DMS79 (cell line): ENCODE data around the gene SEL1L.
"Not testable (repeated sequence)": the region's sequence is repeated elsewhere in the genome, so short reads cannot be mapped to it uniquely, and the experiment has no call there.

Experiments used
- DNase-seq: peaks from one replicate; lab custom pipeline; 2025; lab: John Stamatoyannopoulos, UW

SEL1L gene

DNA sequence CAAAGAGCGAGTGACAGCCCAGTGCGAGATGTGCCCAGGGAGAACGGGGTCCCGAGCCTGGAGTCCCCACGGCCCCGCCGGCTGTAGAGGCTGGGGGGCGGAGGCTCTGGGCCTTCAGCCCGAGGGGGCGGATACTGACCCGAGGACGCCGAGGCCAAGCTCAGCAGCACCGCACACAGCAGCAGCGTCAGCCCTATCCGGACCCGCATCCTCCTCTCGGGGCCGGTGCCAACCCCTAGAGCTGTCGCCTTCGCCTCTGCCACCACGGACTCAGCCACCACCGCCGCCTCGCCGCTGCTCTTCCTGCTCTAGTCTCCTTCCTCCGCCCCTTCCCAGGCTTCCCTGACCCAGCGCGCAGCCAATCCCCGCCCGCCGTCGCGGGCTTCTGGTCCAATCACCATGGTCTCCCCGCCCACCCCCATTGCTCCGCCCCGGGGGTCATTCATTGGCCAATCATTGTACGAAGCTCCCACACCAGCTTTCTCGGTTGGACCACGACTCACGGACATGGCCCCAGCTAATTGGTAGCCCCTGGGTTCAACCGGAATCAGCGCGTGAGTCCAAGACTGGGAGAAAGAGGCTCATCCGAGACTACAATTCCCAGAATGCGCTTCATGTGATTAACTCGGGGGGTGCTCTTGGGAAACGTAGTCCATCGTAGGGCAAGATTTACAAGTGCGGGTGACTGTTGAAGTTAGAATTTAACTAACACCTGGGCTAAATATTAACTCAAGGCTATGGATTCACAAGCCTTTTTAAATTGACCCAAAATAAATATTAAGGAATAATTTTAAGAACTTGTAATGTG is at the start of gene SEL1L:
Gene SEL1L, minus strand, starts transcription at position 318 of the 808 bp plus-strand sequence. Its CDS starts 109 bp downstream, at position 209.
- DNase-seq, result peak; percentile 100

GRCh38 chr14:81582420-81582819 is 48.8 kb upstream of the SEL1L start:
- no peak for DNase-seq

DNA sequence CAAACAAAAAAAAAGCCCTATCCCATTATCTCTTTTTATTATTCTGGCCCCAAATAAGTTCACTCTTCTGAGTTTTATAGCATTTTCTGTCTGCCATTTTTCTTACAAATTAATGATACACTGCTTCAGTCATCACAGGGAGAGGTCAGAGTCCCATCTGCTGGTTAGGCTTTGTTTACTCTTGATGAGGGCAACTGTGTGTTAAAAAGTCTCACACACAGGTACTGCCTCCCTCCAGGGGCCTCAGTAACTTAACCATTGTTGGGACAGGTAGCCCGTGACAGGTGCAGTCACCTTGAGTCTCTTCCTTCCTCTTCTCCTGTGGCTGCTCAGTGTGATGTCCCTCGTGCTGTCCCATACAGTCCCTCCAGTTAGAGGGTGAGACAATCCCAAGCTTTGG is 45.5 kb upstream of the SEL1L start:
- no peak for DNase-seq

GRCh38 chr14:81571437-81571836 is 37.8 kb upstream of the SEL1L start:
- no peak for DNase-seq

DNA sequence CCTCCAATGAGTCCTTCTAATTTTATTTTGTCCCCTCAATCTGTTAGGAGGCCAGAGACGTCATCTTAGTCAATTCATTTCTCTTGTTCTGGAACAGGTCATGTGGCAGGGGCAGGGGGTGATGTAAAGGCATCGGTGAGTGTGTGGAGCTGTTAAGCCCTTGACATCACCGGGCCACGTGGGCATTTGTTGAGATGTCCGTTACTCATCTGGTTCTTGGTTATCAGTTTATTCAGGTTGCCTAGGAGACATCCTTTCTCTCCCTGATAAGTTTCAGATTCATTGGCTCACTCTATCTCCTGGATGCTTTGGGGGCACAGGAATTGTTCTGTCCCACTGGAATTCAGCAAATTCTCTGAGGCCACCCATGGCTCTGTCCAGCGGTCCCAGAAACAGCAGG is 33.6 kb upstream of the SEL1L start:
- DNase-seq, result no peak

- no peak for DNase-seq
Measured at GRCh38 chr14:81565441-81566290, 32.0 kb upstream of the SEL1L start.

GRCh38 chr14:81562818-81563217 is 29.2 kb upstream of the SEL1L start:
- DNase-seq, result no peak

- DNase-seq, result no peak
Measured at GRCh38 chr14:81561084-81561775, 27.6 kb upstream of the SEL1L start.

- no peak for DNase-seq
Measured at GRCh38 chr14:81559385-81559784, 25.7 kb upstream of the SEL1L start.

- DNase-seq, result no peak
Measured at GRCh38 chr14:81557146-81557545, 23.5 kb upstream of the SEL1L start.

- no peak for DNase-seq
Measured at GRCh38 chr14:81555684-81556083, 22.0 kb upstream of the SEL1L start.

GRCh38 chr14:81555051-81555450 is 21.4 kb upstream of the SEL1L start:
- DNase-seq, result peak; percentile 88

- no peak for DNase-seq
Measured at GRCh38 chr14:81551471-81551870, 17.8 kb upstream of the SEL1L start.

GRCh38 chr14:81550001-81550637 is 16.5 kb upstream of the SEL1L start:
- peak; percentile 97 for DNase-seq

DNA sequence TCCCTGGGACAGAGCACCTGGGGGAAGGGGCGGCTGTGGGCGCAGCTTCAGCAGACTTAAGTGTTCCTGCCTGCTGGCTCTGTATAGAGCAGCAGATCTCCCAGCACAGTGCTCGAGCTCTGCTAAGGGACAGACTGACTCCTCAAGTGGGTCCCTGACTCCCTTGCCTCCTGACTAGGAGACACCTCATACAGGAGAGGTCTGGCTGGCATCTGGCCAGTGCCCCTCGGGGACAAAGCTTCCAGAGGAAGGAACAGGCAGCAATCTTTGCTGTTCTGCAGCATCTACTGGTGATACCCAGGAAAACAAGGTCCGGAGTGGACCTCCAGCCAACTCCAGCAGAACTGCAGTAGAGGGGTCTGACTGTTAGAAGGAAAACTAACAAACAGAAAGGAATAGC is 7.6 kb upstream of the SEL1L start:
- not testable (repeated sequence) for DNase-seq

DNA sequence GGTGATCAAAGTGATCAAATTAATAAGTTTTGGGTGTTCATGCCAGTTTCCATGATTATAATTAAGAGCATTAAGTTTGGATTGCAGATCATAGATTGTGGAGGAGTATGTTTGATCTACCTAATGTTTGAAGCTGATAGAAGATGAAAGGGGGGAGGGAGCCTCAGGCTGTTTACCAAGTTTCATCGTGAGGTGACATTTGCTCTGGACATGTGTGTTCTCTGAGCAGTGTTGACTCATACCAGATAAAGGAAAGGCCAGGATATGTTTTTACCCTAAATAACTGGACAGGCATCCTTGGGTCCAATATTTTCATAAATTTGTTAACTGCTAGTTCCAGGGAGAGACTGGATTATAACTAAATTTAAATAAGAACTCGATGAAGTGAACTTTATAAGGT is 3.5 kb upstream of the SEL1L start:
- DNase-seq, result no peak

DNA sequence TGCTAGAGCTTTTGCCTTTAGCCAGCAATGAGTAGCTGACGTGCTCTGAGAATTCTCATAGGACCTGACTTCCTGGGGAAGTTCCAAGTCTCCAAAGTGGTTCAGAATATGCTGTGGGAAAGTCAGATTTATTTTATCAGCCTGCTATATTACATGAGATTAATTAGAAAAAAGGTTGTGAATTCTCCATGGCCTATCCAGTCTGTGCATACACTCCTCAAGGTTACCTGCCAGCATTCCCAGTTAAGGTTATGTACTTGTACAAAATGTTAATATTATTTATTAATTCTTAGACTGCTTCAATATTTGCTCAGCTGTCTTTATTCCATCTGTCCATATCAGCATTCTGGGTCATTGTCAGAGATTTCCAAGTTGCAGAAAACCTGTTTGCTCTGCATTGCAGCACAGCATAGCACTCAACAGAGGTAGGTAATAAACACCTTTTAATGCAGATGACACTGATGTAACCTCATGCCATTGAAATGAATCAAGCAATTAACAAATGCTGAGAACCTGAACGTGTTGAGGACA is 2.7 kb upstream of the SEL1L start:
- DNase-seq, result no peak

- no peak for DNase-seq
Measured at GRCh38 chr14:81535396-81536164, 1.9 kb upstream of the SEL1L start.

DNA sequence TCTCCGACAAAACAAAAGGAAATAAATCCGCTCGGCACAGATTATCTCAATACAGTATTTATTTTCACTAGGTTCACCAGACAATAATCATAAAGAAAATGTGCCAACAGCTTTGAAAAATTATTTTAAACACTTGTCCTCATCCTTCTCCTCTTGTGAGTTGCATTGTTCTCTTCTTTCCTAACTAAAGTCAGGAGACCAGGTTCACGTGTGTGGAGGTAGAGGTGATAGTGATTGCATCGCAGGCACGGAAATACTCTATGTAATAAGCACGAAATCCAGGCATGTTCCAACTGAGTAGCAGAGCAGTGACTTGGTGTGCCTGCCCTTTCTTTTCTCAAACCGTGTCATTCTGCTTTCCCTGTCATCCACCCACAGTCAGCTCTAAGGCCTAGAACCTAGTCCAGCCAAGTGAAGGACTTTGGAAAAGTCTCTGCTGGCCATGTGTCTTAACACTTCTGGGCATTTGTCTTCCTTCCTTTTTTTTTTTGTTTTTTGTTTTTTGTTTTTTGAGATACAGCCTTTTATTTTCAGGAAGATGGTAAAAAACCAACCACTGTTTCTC is 939 bp upstream of the SEL1L start:
- no peak for DNase-seq

GRCh38 chr14:81533212-81533535 is 479 bp downstream of the SEL1L start:
- DNase-seq, result no peak

GRCh38 chr14:81529391-81529790 is 4.3 kb downstream of the SEL1L start:
- no peak for DNase-seq
